Tibial artery (tissue), 4 donors: ENCODE data around the gene OR52E1.

Experiments used
- DNase-seq, 2 donors: peaks; one replicate each; pipeline ENCODE4 v3.0.0-alpha.2; 2019
- H3K27ac ChIP-seq, 2 donors: fragments of 200-600 bp; sonication (generic) in 1 of 2; 1 replicate in 1 of 2; 2 replicates in 1 of 2; pipeline ENCODE4 v1.5.1; 2018 to 2019; ENCODE audit warnings: mild to moderate bottlenecking in 1 of 2
- H3K27me3 ChIP-seq, 2 donors: fragments of 200-600 bp; sonication (generic) in 1 of 2; one replicate each; pipeline versions ENCODE4 v1.5.1 to v1.6.0; 2016 to 2019
- H3K36me3 ChIP-seq, 3 donors: fragments of 200-600 bp; sonication (generic) in 2 of 3; one replicate each; pipeline ENCODE4 v1.5.1; 2016 to 2019; ENCODE audit warnings: mild to moderate bottlenecking in 2 of 3
- H3K4me1 ChIP-seq, 4 donors: fragments of 200-600 bp; sonication (generic) in 2 of 4; 1 replicate in 3 of 4; 2 replicates in 1 of 4; pipeline ENCODE4 v1.5.1; 2016 to 2019
- H3K4me3 ChIP-seq, 2 donors: fragments of 200-600 bp; sonication (generic) in 1 of 2; 1 replicate in 1 of 2; 2 replicates in 1 of 2; pipeline ENCODE4 v1.5.1; 2018 to 2019; ENCODE audit warnings: mild to moderate bottlenecking in 2 of 2
- H3K9me3 ChIP-seq, 3 donors: fragments of 200-600 bp; sonication (generic) in 1 of 3; one replicate each; pipeline ENCODE4 v1.5.1; 2016 to 2019
- intact Hi-C: fragments of 100-400 bp; cut with DNase I; formaldehyde crosslinking; loops from one replicate; pipeline ENCODE4 v1.15.0; 2023; ENCODE audit warnings: low total_unique reads
- TF ChIP-seq, protein P1 (sequence below), 2 experiments: fragments of 200-600 bp in 1 of 2; fragments of 450-650 bp in 1 of 2; IDR thresholded peaks; one replicate each; pipeline ENCODE4 v1.5.1; 2017 to 2019; ENCODE audit warnings: antibody characterized with exemption in 2 of 2, mild to moderate bottlenecking in 1 of 2, moderate library complexity in 1 of 2

Gene OR52E1

DNA sequence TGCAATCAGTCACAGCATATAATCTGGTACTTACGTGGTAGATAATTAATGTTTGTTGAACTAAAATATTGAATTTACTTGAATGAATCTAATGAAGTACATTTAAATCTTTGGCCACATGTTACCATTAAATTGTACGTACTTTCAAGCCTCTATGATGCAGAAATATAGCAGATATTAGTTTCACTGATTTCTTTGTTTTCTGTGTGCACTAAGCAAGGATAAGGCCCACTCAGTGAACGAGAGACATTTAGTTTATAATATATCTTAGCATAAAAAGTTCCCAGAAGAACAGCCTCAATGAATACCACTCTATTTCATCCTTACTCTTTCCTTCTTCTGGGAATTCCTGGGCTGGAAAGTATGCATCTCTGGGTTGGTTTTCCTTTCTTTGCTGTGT is at the start of gene OR52E1:
Gene OR52E1, plus strand, starts transcription at position 301 of the 400 bp plus-strand sequence.
- no peak for DNase-seq
- H3K9me3 ChIP-seq, result no peaks in the 10 kb centered on the region
- H3K4me1 ChIP-seq, result no peaks in the 10 kb centered on the region
- no peak within 1 kb of the TSS for H3K4me3 ChIP-seq
- no peaks in the 10 kb centered on the region for H3K27me3 ChIP-seq
- no peaks in the 10 kb centered on the region for H3K36me3 ChIP-seq
- TF ChIP-seq, protein P1, sequence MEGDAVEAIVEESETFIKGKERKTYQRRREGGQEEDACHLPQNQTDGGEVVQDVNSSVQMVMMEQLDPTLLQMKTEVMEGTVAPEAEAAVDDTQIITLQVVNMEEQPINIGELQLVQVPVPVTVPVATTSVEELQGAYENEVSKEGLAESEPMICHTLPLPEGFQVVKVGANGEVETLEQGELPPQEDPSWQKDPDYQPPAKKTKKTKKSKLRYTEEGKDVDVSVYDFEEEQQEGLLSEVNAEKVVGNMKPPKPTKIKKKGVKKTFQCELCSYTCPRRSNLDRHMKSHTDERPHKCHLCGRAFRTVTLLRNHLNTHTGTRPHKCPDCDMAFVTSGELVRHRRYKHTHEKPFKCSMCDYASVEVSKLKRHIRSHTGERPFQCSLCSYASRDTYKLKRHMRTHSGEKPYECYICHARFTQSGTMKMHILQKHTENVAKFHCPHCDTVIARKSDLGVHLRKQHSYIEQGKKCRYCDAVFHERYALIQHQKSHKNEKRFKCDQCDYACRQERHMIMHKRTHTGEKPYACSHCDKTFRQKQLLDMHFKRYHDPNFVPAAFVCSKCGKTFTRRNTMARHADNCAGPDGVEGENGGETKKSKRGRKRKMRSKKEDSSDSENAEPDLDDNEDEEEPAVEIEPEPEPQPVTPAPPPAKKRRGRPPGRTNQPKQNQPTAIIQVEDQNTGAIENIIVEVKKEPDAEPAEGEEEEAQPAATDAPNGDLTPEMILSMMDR (IDR thresholded peaks at IDR 0.05), result no peak
- intact Hi-C loops, result no loop called here
- H3K27ac ChIP-seq, result no peak within 1 kb of the TSS

DNA sequence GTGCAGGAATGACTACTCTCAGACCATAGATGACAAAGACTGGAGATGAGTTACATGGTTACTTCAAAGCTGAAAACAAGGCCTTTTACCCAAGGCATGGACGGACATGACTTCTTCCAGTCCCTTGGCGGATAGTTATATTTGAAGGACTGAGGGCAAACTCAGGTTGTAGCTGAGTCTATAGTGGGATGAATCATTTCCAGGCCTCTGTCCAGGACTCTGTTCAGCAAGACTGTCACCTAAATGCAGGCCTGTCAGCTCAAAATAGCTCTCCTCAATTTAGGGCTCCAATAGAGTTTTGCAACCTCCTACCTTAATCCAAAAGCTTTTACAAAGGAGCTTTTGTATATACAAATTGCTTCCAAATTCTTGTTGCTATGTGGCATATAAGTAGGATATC is 47.4 kb upstream of the OR52E1 start:
- intact Hi-C loops, result no loop called here
- no peaks in the 10 kb centered on the region for H3K4me1 ChIP-seq
- TF ChIP-seq, protein P1 (IDR thresholded peaks at IDR 0.05), result no peak
- H3K27ac ChIP-seq, result no peak overlapping the region
- H3K9me3 ChIP-seq, result peaks cover 0 to 11% (median 0%) of the 10 kb centered on the region in 3 donors
- no peak for DNase-seq
- H3K4me3 ChIP-seq, result no peak overlapping the region
- no peaks in the 10 kb centered on the region for H3K36me3 ChIP-seq
- no peaks in the 10 kb centered on the region for H3K27me3 ChIP-seq

DNA sequence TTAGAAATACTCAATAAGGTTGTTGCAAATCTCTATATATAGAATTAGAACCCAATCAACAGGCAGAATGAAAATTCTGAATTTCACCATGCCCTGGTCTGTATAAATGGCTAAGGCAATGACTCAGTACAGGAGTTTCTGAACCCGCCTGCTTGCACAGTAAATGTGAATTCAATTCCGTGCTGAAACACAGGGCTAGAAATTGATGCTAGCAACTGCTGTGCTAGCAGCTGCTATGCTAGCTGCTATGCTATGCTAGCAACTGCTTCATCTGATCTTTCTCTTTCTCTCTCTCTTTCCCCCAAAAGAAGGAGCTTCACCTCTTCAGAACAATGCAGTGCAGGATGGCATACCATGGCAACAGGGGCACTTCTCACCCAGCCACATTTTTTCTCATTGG is 32.7 kb upstream of the OR52E1 start:
- no peaks in the 10 kb centered on the region for H3K4me1 ChIP-seq
- H3K9me3 ChIP-seq, result no peaks in the 10 kb centered on the region
- intact Hi-C loops, result no loop called here
- H3K27ac ChIP-seq, result no peak overlapping the region
- TF ChIP-seq, protein P1 (IDR thresholded peaks at IDR 0.05), result no peak
- H3K36me3 ChIP-seq, result no peaks in the 10 kb centered on the region
- no peak for DNase-seq
- no peaks in the 10 kb centered on the region for H3K27me3 ChIP-seq
- H3K4me3 ChIP-seq, result no peak overlapping the region

DNA sequence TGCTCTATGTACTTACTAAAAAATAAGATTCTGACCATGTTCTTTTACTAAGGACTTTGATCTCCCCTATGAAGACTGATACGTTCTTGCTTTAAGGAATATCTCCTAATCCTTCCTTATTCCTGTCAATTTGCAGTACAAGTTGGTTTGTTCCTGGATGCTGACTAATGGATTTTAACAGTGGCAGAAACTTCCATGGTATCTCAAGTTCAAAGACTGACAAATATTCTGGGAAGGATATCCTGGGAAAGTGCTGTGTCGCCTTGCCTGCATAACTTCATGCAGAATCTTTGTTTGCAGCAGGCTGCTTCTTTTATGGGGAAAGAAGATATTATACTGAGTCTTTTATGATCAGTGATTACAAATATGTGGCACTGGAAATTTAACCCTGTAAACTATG is 31.4 kb upstream of the OR52E1 start:
- TF ChIP-seq, protein P1 (IDR thresholded peaks at IDR 0.05), result no peak
- Histone ChIP-seq H3K4me1 (no peaks in the 10 kb centered on the region), H3K9me3 (no peaks in the 10 kb centered on the region), H3K27me3 (no peaks in the 10 kb centered on the region), H3K36me3 (no peaks in the 10 kb centered on the region), H3K27ac (no peak overlapping the region), H3K4me3 (no peak overlapping the region)
- no peak for DNase-seq
- intact Hi-C loops, result no loop called here

DNA sequence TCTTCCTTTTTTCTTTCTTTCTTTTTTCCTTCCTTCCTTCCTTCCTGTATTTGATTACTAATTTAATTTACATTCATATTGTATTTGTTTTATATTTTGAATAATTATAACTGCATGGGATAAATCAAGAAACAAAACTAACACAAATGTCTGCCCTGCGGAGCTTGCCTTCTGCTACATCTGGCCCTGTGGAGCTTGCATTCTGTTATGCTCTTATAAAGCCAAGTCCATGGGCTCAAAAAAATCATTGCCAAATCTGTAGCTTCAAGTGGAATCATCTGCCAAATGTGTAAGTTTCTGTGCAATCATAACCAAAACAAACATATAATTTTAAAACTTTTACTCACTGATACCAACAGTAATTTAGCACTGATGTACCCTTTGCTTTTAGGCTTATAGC is 31.0 kb upstream of the OR52E1 start:
- Histone ChIP-seq H3K27me3 (no peaks in the 10 kb centered on the region), H3K4me1 (no peaks in the 10 kb centered on the region), H3K27ac (no peak overlapping the region), H3K36me3 (no peaks in the 10 kb centered on the region), H3K4me3 (no peak overlapping the region), H3K9me3 (no peaks in the 10 kb centered on the region)
- TF ChIP-seq, protein P1 (IDR thresholded peaks at IDR 0.05), result no peak
- DNase-seq, result no peak
- intact Hi-C loops, result no loop called here

DNA sequence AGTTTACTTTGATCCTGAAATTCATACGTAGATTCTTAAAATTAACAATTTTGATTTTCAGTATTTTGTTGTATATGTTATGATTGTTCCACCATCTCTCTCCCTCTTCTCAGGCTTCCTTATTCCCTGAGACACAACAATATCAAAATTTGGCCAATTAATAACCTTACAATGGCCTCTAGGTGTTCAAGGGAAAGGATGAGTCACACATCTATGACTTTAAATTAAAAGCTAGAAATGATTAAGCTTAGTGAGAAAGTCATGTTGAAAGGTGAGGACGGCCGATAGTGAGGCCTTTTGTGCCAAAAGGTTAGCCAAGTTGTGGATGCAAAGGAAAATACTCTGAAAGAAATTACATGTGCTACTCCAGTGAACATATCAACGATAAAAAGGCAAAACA is 28.5 kb upstream of the OR52E1 start:
- no peak overlapping the region for H3K27ac ChIP-seq
- H3K4me1 ChIP-seq, result no peaks in the 10 kb centered on the region
- TF ChIP-seq, protein P1 (IDR thresholded peaks at IDR 0.05), result no peak
- DNase-seq, result no peak
- no peaks in the 10 kb centered on the region for H3K9me3 ChIP-seq
- H3K36me3 ChIP-seq, result no peaks in the 10 kb centered on the region
- intact Hi-C loops, result no loop called here
- no peaks in the 10 kb centered on the region for H3K27me3 ChIP-seq
- H3K4me3 ChIP-seq, result no peak overlapping the region
